HG02763 (cell line): ENCODE data around the gene CUBN.

Source experiments
- ATAC-seq: cut with Tn5 transposase; IDR thresholded peaks from one replicate; pipeline ENCODE4 v1.9.1; 2021; ENCODE audit warnings: mild to moderate bottlenecking, moderate library complexity; ENCODE audit not compliant: unreplicated experiment

Gene CUBN

GRCh38 chr10:17043586-17043985 is 86.0 kb downstream of the CUBN start:
- no peak for ATAC-seq

GRCh38 chr10:17041626-17042520 is 87.7 kb downstream of the CUBN start:
- no peak for ATAC-seq

GRCh38 chr10:17038627-17039026 is 91.0 kb downstream of the CUBN start:
- ATAC-seq: no peak

GRCh38 chr10:17037910-17038309 is 91.7 kb downstream of the CUBN start:
- no peak for ATAC-seq

GRCh38 chr10:17035446-17035845 is 94.2 kb downstream of the CUBN start:
- ATAC-seq: no peak

- ATAC-seq: no peak
Observed at GRCh38 chr10:17033529-17034260, 95.9 kb downstream of the CUBN start.

GRCh38 chr10:17031637-17032635 is 97.7 kb downstream of the CUBN start:
- no peak for ATAC-seq

- ATAC-seq: peak; percentile 42
Observed at GRCh38 chr10:17029581-17030271, 99.9 kb downstream of the CUBN start.

- ATAC-seq: no peak
Observed at GRCh38 chr10:17029239-17029580, 100.4 kb downstream of the CUBN start.

GRCh38 chr10:17028798-17029197 is 100.8 kb downstream of the CUBN start:
- no peak for ATAC-seq

- peak; percentile 27 for ATAC-seq
Observed at GRCh38 chr10:17026686-17027485, 102.7 kb downstream of the CUBN start.

- no peak for ATAC-seq
Observed at GRCh38 chr10:17025444-17026295, 103.9 kb downstream of the CUBN start.

GRCh38 chr10:17024461-17024860 is 105.2 kb downstream of the CUBN start:
- ATAC-seq: no peak

- peak; percentile 96 for ATAC-seq
Observed at GRCh38 chr10:17023386-17024298, 106.0 kb downstream of the CUBN start.

- no peak for ATAC-seq
Observed at GRCh38 chr10:17022896-17023295, 106.7 kb downstream of the CUBN start.

- ATAC-seq: no peak
Observed at GRCh38 chr10:17022466-17022825, 107.2 kb downstream of the CUBN start.

GRCh38 chr10:17021656-17022465 is 107.8 kb downstream of the CUBN start:
- no peak for ATAC-seq
